K562 (cell line): Measurements from ENCODE around the gene WWC2. TPM values are rescaled to one million over a fixed set of nuclear protein-coding genes. Genes with fewer than 3 reads are reported as not detected.

Experiments used
- BCL6 ChIP-seq: fragments of 250-450 bp; sonication (Bioruptor Pico); IDR thresholded peaks from 2 replicates; pipeline ENCODE4 v1.4.0; 2020
- CBX3 ChIP-seq, 2 experiments: IDR thresholded peaks; 1 replicate in 1 of 2; 2 replicates in 1 of 2; pipeline ENCODE4 v1.6.1; 2012; ENCODE audit warnings: inconsistent platforms in 2 of 2, low read length in 2 of 2, borderline replicate concordance in 1 of 2, control low read depth in 1 of 2
- CREB3 ChIP-seq: fragments of 450-650 bp; conservative IDR thresholded peaks from 2 replicates; pipeline ENCODE4 v1.6.1; 2016; ENCODE audit warnings: missing genetic modification characterization, low read depth, mild to moderate bottlenecking, missing compliant biosample characterization, moderate library complexity
- EP400 ChIP-seq: fragments of 450-650 bp; IDR thresholded peaks from 2 replicates; pipeline ENCODE4 v1.6.1; 2017; ENCODE audit warnings: antibody characterized with exemption, mild to moderate bottlenecking, moderate library complexity
- GABPA ChIP-seq: fragments of 200-800 bp; sonication (Bioruptor generic); conservative IDR thresholded peaks from 2 replicates; pipeline ENCODE4 v1.6.1; 2016; ENCODE audit warnings: low read depth, missing genetic modification characterization, missing compliant biosample characterization
- GABPB1 ChIP-seq: sonication (generic); formaldehyde crosslinking; IDR thresholded peaks from 2 replicates; pipeline ENCODE4 v1.8.0; 2022; ENCODE audit warnings: mild to moderate bottlenecking, missing genetic modification reagents
- IRF1 ChIP-seq: sonication (generic); formaldehyde crosslinking; IDR thresholded peaks from 2 replicates; pipeline ENCODE4 v1.8.0; 2022; ENCODE audit warnings: missing genetic modification reagents, mild to moderate bottlenecking, borderline replicate concordance
- KAT8 ChIP-seq: fragments of 450-650 bp; IDR thresholded peaks from 2 replicates; pipeline ENCODE4 v1.6.1; 2016; ENCODE audit warnings: low read depth, mild to moderate bottlenecking
- NFRKB ChIP-seq: fragments of 450-650 bp; IDR thresholded peaks from 2 replicates; pipeline ENCODE4 v1.6.1; 2016; ENCODE audit warnings: low read depth
- RERE ChIP-seq: sonication (generic); formaldehyde crosslinking; IDR thresholded peaks from 2 replicates; pipeline ENCODE4 v1.8.0; 2023; ENCODE audit warnings: missing genetic modification reagents, mild to moderate bottlenecking, borderline replicate concordance
- TRIM25 ChIP-seq: fragments of 450-650 bp; IDR thresholded peaks from 2 replicates; pipeline ENCODE4 v1.7.0; 2016; ENCODE audit warnings: borderline replicate concordance
- ZBTB49 ChIP-seq: sonication (generic); formaldehyde crosslinking; IDR thresholded peaks from 2 replicates; pipeline ENCODE4 v1.8.0; 2022; ENCODE audit warnings: missing genetic modification reagents, mild to moderate bottlenecking, borderline replicate concordance
- ZNF239 ChIP-seq: fragments of 250-450 bp; sonication (Bioruptor Pico); IDR thresholded peaks from 2 replicates; pipeline ENCODE4 v1.4.0; 2020; ENCODE audit warnings: mild to moderate bottlenecking
- polyA plus RNA-seq, 8 experiments: library from polyadenylated mRNA; depleted of rRNA in 4 of 8; stranded (reverse) in 5 of 8; unstranded in 3 of 8; fragments of >200 nt; fragmentation: Nextera tagmentation in 2 of 8; fragmentation: Illumina TruSeq in 1 of 8; extraction: Ambion mirVana in 2 of 8; extraction: Trizol in 1 of 8; gene quantifications; 2 replicates each; pipeline versions ENCODE4 v1.2.1 to v1.2.3, GENCODE V29; 2011 to 2014; ENCODE audit warnings: inconsistent platforms in 1 of 8, missing spikeins in 1 of 8
- total RNA-seq, 7 experiments: library from RNA; depleted of rRNA in 6 of 7; stranded (reverse); fragments of >200 nt in 6 of 7; fragmentation: Illumina TruSeq in 2 of 7; extraction: Trizol in 2 of 7; gene quantifications; 2 replicates each; pipeline versions ENCODE4 v1.2.1 to v1.2.3, GENCODE V29; 2011 to 2021; ENCODE audit warnings: low replicate concordance in 1 of 7

Gene WWC2
- total and polyA plus RNA-seq, 9 of the 15 experiments (the other 6 are each of a cell fraction or from before 2014, with no cell fraction given) = 3.7 to 39.4 (median 19.6) TPM

GRCh38 chr4:183098723-183099536 is at the start of gene WWC2 (continued):
- TF ChIP-seq GABPB1 (CRISPR knock-in tag) = peak; percentile 50; the same call in 1 of the 2 replicates
- no peak for TF ChIP-seq RERE
- no peak for TF ChIP-seq CREB3 (tag)
- peak in 1 of 2 experiments; percentile 50; a peak in 1 of 3 replicates for TF ChIP-seq CBX3 (IDR thresholded peaks at IDR 0.05; ENCODE audit: borderline replicate concordance in 1 of 2, low read length in 2 of 2)
- TF ChIP-seq GABPA (tag) = no peak; the same call in 1 of the 2 replicates
- no peak; the same call in 1 of the 2 replicates for TF ChIP-seq NFRKB
- no peak for TF ChIP-seq IRF1 (CRISPR knock-in tag)
- TF ChIP-seq ZNF239 (CRISPR knock-in tag) = no peak
- no peak for TF ChIP-seq TRIM25
- TF ChIP-seq KAT8 = no peak
- TF ChIP-seq BCL6 (CRISPR knock-in tag) = no peak
- peak; percentile 50; the same call in 1 of the 2 replicates for TF ChIP-seq EP400
- no peak for TF ChIP-seq ZBTB49 (CRISPR knock-in tag)
